Fibroblast of upper back skin (primary cell): ENCODE results near the gene RGS6.
A peak's percentile ranks its signal among the peaks of the same experiment; 100 is the strongest.

Experiments
- DNase-seq: peaks from one replicate; pipeline ENCODE4 v3.0.0-alpha.2; 2013

Gene RGS6

GRCh38 chr14:72023128-72024042 lies 91.2 kb downstream of the RGS6 start:
- peak; percentile 2 for DNase-seq

GRCh38 chr14:72024043-72024407 lies 91.8 kb downstream of the RGS6 start:
- peak; percentile 1 for DNase-seq

GRCh38 chr14:72024504-72024903 lies 92.3 kb downstream of the RGS6 start:
- no peak for DNase-seq

GRCh38 chr14:72026536-72026935 lies 94.3 kb downstream of the RGS6 start:
- no peak for DNase-seq

GRCh38 chr14:72027061-72027460 lies 94.8 kb downstream of the RGS6 start:
- no peak for DNase-seq

GRCh38 chr14:72033365-72033764 lies 101.1 kb downstream of the RGS6 start:
- DNase-seq: no peak

- DNase-seq: no peak
Measured at GRCh38 chr14:72040528-72040927, 108.3 kb downstream of the RGS6 start.

GRCh38 chr14:72045271-72045670 lies 113.0 kb downstream of the RGS6 start:
- no peak for DNase-seq

- DNase-seq: no peak
Measured at GRCh38 chr14:72045885-72046284, 113.7 kb downstream of the RGS6 start.

- DNase-seq: no peak
Measured at GRCh38 chr14:72049462-72049861, 117.2 kb downstream of the RGS6 start.

- no peak for DNase-seq
Measured at GRCh38 chr14:72052356-72052755, 120.1 kb downstream of the RGS6 start.

GRCh38 chr14:72053651-72054050 lies 121.4 kb downstream of the RGS6 start:
- DNase-seq: no peak

- DNase-seq: no peak
Measured at GRCh38 chr14:72054911-72055310, 122.7 kb downstream of the RGS6 start.

- no peak for DNase-seq
Measured at GRCh38 chr14:72057701-72058285, 125.6 kb downstream of the RGS6 start.

GRCh38 chr14:72060460-72060859 lies 128.2 kb downstream of the RGS6 start:
- no peak for DNase-seq

- DNase-seq: no peak
Measured at GRCh38 chr14:72060917-72061316, 128.7 kb downstream of the RGS6 start.

GRCh38 chr14:72061718-72062117 lies 129.5 kb downstream of the RGS6 start:
- DNase-seq: no peak

- no peak for DNase-seq
Measured at GRCh38 chr14:72063761-72064282, 131.6 kb downstream of the RGS6 start.

- DNase-seq: no peak
Measured at GRCh38 chr14:72064501-72064900, 132.3 kb downstream of the RGS6 start.

GRCh38 chr14:72070458-72070857 lies 138.2 kb downstream of the RGS6 start:
- DNase-seq: no peak

GRCh38 chr14:72075649-72076334 lies 143.6 kb downstream of the RGS6 start:
- DNase-seq: no peak

GRCh38 chr14:72081137-72081536 lies 148.9 kb downstream of the RGS6 start:
- DNase-seq: no peak

GRCh38 chr14:72084935-72085334 lies 152.7 kb downstream of the RGS6 start:
- no peak for DNase-seq

- DNase-seq: no peak
Measured at GRCh38 chr14:72089625-72090024, 157.4 kb downstream of the RGS6 start.
